ENCODE data around the gene DDX1. TPM values are rescaled to one million over a fixed set of nuclear protein-coding genes. Genes with fewer than 3 reads are reported as not detected.

DDX1 gene
- total RNA-seq (2022; extraction: Qiagen RNA extraction) = 117 to 156 TPM (median 121 TPM) in 5 replicates

GRCh38 chr2:15591692-15592463, at the start of gene DDX1:
Gene DDX1 (plus strand): TSS chr2:15591868. CDS start chr2:15591934, 66 bp downstream.

GRCh38 chr2:15560988-15561573, 30.6 kb upstream of the DDX1 start, which contains the start of gene NBAS:
Gene NBAS (minus strand): TSS chr2:15561334. CDS start chr2:15561304, 30 bp downstream.

Other genes with a start within 250 kb of the DDX1 start
- gene NBAS, start 30.5 kb upstream of the DDX1 start, total RNA-seq (2022; extraction: Qiagen RNA extraction) = 14.3 to 16.8 TPM (median 15.6 TPM) in 5 replicates